Suprapubic skin (tissue), 3 donors: ENCODE measurements around the gene RNF175.

Source experiments
- POLR2A ChIP-seq, 2 donors: fragments of 450-650 bp; IDR thresholded peaks; one replicate each; pipeline ENCODE4 v1.6.1; 2017; ENCODE audit warnings: antibody characterized with exemption in 2 of 2, mild to moderate bottlenecking in 2 of 2, moderate library complexity in 2 of 2
- TF ChIP-seq, protein P1 (sequence below), 2 donors: fragments of 200-600 bp in 1 of 2; fragments of 450-650 bp in 1 of 2; sonication (generic) in 1 of 2; IDR thresholded peaks; one replicate each; pipeline ENCODE4 v1.5.1; 2016 to 2019; ENCODE audit warnings: antibody characterized with exemption in 2 of 2, mild to moderate bottlenecking in 1 of 2, moderate library complexity in 1 of 2

DNA sequence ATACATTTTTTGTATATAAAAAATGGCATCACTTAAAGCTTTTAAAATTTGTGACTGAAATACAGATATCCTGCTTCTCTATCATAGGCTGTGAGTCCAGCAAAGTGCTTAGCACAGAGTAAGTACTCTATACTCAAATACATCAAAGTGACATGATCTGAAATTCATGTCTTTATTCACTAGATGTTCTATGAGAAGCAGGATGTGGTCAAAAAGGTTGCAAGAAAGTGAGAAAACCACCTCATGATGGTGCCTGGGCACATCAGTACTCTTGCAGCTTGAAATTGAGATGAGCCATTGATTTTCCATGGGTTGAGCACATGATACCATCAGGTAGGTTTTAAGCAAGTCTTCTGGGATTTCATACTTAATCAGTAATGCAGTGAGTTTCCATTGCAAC is 49.5 kb upstream of the RNF175 start:
- no peak for TF ChIP-seq POLR2A (IDR thresholded peaks at IDR 0.05)
- TF ChIP-seq, protein P1, sequence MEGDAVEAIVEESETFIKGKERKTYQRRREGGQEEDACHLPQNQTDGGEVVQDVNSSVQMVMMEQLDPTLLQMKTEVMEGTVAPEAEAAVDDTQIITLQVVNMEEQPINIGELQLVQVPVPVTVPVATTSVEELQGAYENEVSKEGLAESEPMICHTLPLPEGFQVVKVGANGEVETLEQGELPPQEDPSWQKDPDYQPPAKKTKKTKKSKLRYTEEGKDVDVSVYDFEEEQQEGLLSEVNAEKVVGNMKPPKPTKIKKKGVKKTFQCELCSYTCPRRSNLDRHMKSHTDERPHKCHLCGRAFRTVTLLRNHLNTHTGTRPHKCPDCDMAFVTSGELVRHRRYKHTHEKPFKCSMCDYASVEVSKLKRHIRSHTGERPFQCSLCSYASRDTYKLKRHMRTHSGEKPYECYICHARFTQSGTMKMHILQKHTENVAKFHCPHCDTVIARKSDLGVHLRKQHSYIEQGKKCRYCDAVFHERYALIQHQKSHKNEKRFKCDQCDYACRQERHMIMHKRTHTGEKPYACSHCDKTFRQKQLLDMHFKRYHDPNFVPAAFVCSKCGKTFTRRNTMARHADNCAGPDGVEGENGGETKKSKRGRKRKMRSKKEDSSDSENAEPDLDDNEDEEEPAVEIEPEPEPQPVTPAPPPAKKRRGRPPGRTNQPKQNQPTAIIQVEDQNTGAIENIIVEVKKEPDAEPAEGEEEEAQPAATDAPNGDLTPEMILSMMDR (IDR thresholded peaks at IDR 0.05): no peak
